Measurements from ENCODE around the gene GTSF1L. TPM values are rescaled to one million over a fixed set of nuclear protein-coding genes. Genes with fewer than 3 reads are reported as not detected.
A peak's percentile ranks its signal among the peaks of the same experiment; 100 is the strongest.

Gene GTSF1L
- total RNA-seq, 1 experiment from 2014 or later, result not detected

GRCh38 chr20:43731469-43731868 is 4.7 kb upstream of the GTSF1L start:
- DNase-seq, result no peak
- H3K4me1 ChIP-seq (replicated peaks; ENCODE audit: insufficient read depth), result peaks cover 7% of the 10 kb centered on the region; the same call in 1 of the 2 replicates
- ChIA-PET POLR2A (ENCODE audit: unreplicated experiment) (interaction anchor here (0.6 kb wide), 1 partner anchor 265 kb away, joined by 4 read pairs; no protein-coding TSS in a partner anchor), CTCF (no interaction called here)
- BruUV-seq (replicated peaks), result no TSS peak
- H3K4me3 ChIP-seq, result no peak overlapping the region
- no peak overlapping the region for H3K4me2 ChIP-seq
- H3F3A ChIP-seq (ENCODE audit: insufficient read depth, low read depth), result no peaks in the 10 kb centered on the region
- no peak for TF ChIP-seq EZH2 (IDR thresholded peaks at IDR 0.05; ENCODE audit: low read depth)
- no peak for TF ChIP-seq CTCF (conservative IDR thresholded peaks at IDR 0.05)
- no peak overlapping the region for H3K27ac ChIP-seq
- H3K79me2 ChIP-seq (ENCODE audit: low read depth), result no peaks in the 10 kb centered on the region
- H4K20me1 ChIP-seq (ENCODE audit: insufficient read depth), result no peaks in the 10 kb centered on the region
- no peaks in the 10 kb centered on the region for H3K27me3 ChIP-seq (ENCODE audit: insufficient read depth, low read depth)
- peaks cover 3% of the 10 kb centered on the region; the same call in 1 of the 2 replicates for H3K9me3 ChIP-seq (ENCODE audit: insufficient read depth, low read depth)
- intact Hi-C loops (cut with micrococcal nuclease; ENCODE audit: unreplicated experiment), result no loop called here
- no peaks in the 10 kb centered on the region for H3K36me3 ChIP-seq (ENCODE audit: low read depth)
- H2AFZ ChIP-seq, result no peak overlapping the region
- no peaks in the 10 kb centered on the region for H3K9me2 ChIP-seq (ENCODE audit: insufficient read depth)

GRCh38 chr20:43728686-43729255 is 2.0 kb upstream of the GTSF1L start:
- intact Hi-C loops (cut with micrococcal nuclease; ENCODE audit: unreplicated experiment), result no loop called here
- H3K4me1 ChIP-seq (replicated peaks; ENCODE audit: insufficient read depth), result peaks cover 7% of the 10 kb centered on the region; the same call in 1 of the 2 replicates
- H2AFZ ChIP-seq, result no peak overlapping the region
- no peak for DNase-seq
- no peaks in the 10 kb centered on the region for H3K9me2 ChIP-seq (ENCODE audit: insufficient read depth)
- H3K36me3 ChIP-seq (ENCODE audit: low read depth), result no peaks in the 10 kb centered on the region
- ChIA-PET POLR2A (ENCODE audit: unreplicated experiment) (no interaction called here), CTCF (no interaction called here)
- no TSS peak for BruUV-seq (replicated peaks)
- no peaks in the 10 kb centered on the region for H3F3A ChIP-seq (ENCODE audit: insufficient read depth, low read depth)
- H3K79me2 ChIP-seq (ENCODE audit: low read depth), result no peaks in the 10 kb centered on the region
- H3K27me3 ChIP-seq (ENCODE audit: insufficient read depth, low read depth), result no peaks in the 10 kb centered on the region
- no peak overlapping the region for H3K4me2 ChIP-seq
- no peak overlapping the region for H3K4me3 ChIP-seq
- peaks cover 3% of the 10 kb centered on the region; the same call in 1 of the 2 replicates for H3K9me3 ChIP-seq (ENCODE audit: insufficient read depth, low read depth)
- no peaks in the 10 kb centered on the region for H4K20me1 ChIP-seq (ENCODE audit: insufficient read depth)
- H3K27ac ChIP-seq, result no peak overlapping the region
- TF ChIP-seq EZH2 (IDR thresholded peaks at IDR 0.05; ENCODE audit: low read depth) (no peak), CTCF (conservative IDR thresholded peaks at IDR 0.05) (no peak)

- no peak overlapping the region for H3K4me2 ChIP-seq
- no TSS peak for BruUV-seq (replicated peaks)
- H3K9me2 ChIP-seq (ENCODE audit: insufficient read depth), result no peaks in the 10 kb centered on the region
- H4K20me1 ChIP-seq (ENCODE audit: insufficient read depth), result no peaks in the 10 kb centered on the region
- H3K79me2 ChIP-seq (ENCODE audit: low read depth), result no peaks in the 10 kb centered on the region
- H3K4me1 ChIP-seq (replicated peaks; ENCODE audit: insufficient read depth), result peaks cover 7% of the 10 kb centered on the region; the same call in 1 of the 2 replicates
- no peaks in the 10 kb centered on the region for H3F3A ChIP-seq (ENCODE audit: insufficient read depth, low read depth)
- H3K4me3 ChIP-seq, result no peak overlapping the region
- intact Hi-C loops (cut with micrococcal nuclease; ENCODE audit: unreplicated experiment), result no loop called here
- no peak overlapping the region for H2AFZ ChIP-seq
- ChIA-PET POLR2A (ENCODE audit: unreplicated experiment) (interaction anchor here (0.5 kb wide), 1 partner anchor 69 kb away, joined by 4 read pairs; no protein-coding TSS in a partner anchor), CTCF (no interaction called here)
- TF ChIP-seq EZH2 (IDR thresholded peaks at IDR 0.05; ENCODE audit: low read depth) (no peak), CTCF (conservative IDR thresholded peaks at IDR 0.05) (no peak)
- no peak overlapping the region for H3K27ac ChIP-seq
- H3K9me3 ChIP-seq (ENCODE audit: insufficient read depth, low read depth), result peaks cover 3% of the 10 kb centered on the region; the same call in 1 of the 2 replicates
- DNase-seq, result peak in 1 of 2 experiments; percentile 47
- no peaks in the 10 kb centered on the region for H3K36me3 ChIP-seq (ENCODE audit: low read depth)
- H3K27me3 ChIP-seq (ENCODE audit: insufficient read depth, low read depth), result no peaks in the 10 kb centered on the region
These were observed 1.3 kb upstream of the GTSF1L start for GRCh38 chr20:43727980-43728590.
